Testis (tissue), 2 donors: ENCODE measurements around the gene LDB1.

Experiments used
- CTCF ChIP-seq, 3 experiments: fragments of 450-650 bp in 2 of 3; fragments of 200-600 bp in 1 of 3; sonication (generic) in 1 of 3; IDR thresholded peaks; one replicate each; pipeline ENCODE4 v1.5.1; 2016 to 2019; ENCODE audit warnings: antibody characterized with exemption in 3 of 3, mild to moderate bottlenecking in 2 of 3, moderate library complexity in 1 of 3
- POLR2A ChIP-seq: fragments of 450-650 bp; IDR thresholded peaks from one replicate; pipeline ENCODE4 v1.6.1; 2017; ENCODE audit warnings: antibody characterized with exemption, mild to moderate bottlenecking, moderate library complexity

GRCh38 chr10:102120991-102121738 lies 997 bp upstream of the LDB1 start:
- TF ChIP-seq CTCF (IDR thresholded peaks at IDR 0.05) (no peak), POLR2A (no peak)
